ENCODE results near the gene C20orf204.

Gene C20orf204

GRCh38 chr20:64079273-64080012, 43.5 kb downstream of the C20orf204 start, which contains the start of gene RGS19:
Gene RGS19, minus strand, starts transcription at chr20:64079518. Its CDS starts 2,632 bp downstream, at chr20:64076886.
- peaks cover 46% of the 10 kb centered on the region for H3K4me1 ChIP-seq (ENCODE audit: control insufficient read depth, insufficient read depth, low read length, poor library complexity, severe bottlenecking)
- H3K36me3 ChIP-seq (ENCODE audit: control insufficient read depth, insufficient read depth, low read length) = peaks cover 18% of the 10 kb centered on the region
- peak; percentile 57 to 66 (median 63) for DNase-seq
- H3K27me3 ChIP-seq (replicated peaks; ENCODE audit: control insufficient read depth, insufficient read depth, low read length, poor library complexity, severe bottlenecking) = no peaks in the 10 kb centered on the region
- peak within 1 kb of the TSS; percentile 82 for H3K27ac ChIP-seq (ENCODE audit: insufficient read depth, low read length, poor library complexity, severe bottlenecking)
- peak within 1 kb of the TSS; percentile 85 for H3K4me3 ChIP-seq (ENCODE audit: insufficient read depth, low read depth, low read length, poor library complexity, severe bottlenecking)
- no peaks in the 10 kb centered on the region for H3K9me3 ChIP-seq (ENCODE audit: control insufficient read depth, low read length)

- Histone ChIP-seq H3K27me3 (replicated peaks; ENCODE audit: control insufficient read depth, insufficient read depth, low read length, poor library complexity, severe bottlenecking) (no peaks in the 10 kb centered on the region), H3K4me1 (ENCODE audit: control insufficient read depth, insufficient read depth, low read length, poor library complexity, severe bottlenecking) (peaks cover 51% of the 10 kb centered on the region), H3K36me3 (ENCODE audit: control insufficient read depth, insufficient read depth, low read length) (peaks cover 11% of the 10 kb centered on the region), H3K9me3 (ENCODE audit: control insufficient read depth, low read length) (no peaks in the 10 kb centered on the region), H3K4me3 (ENCODE audit: insufficient read depth, low read depth, low read length, poor library complexity, severe bottlenecking) (peak within 1 kb of the TSS; percentile 85), H3K27ac (ENCODE audit: insufficient read depth, low read length, poor library complexity, severe bottlenecking) (peak within 1 kb of the TSS; percentile 82)
- peak; percentile 57 to 65 (median 60) for DNase-seq
These were observed 44.2 kb downstream of the C20orf204 start, which contains the start of gene OPRL1 for GRCh38 chr20:64080013-64080812. Gene OPRL1, plus strand, starts transcription at chr20:64080082. Its CDS starts 12,639 bp downstream, at chr20:64092721.

- H3K36me3 ChIP-seq (ENCODE audit: control insufficient read depth, insufficient read depth, low read length) = peaks cover 4% of the 10 kb centered on the region
- no peaks in the 10 kb centered on the region for H3K9me3 ChIP-seq (ENCODE audit: control insufficient read depth, low read length)
- H3K4me3 ChIP-seq (ENCODE audit: insufficient read depth, low read depth, low read length, poor library complexity, severe bottlenecking) = no peak overlapping the region
- no peak for DNase-seq
- H3K27me3 ChIP-seq (replicated peaks; ENCODE audit: control insufficient read depth, insufficient read depth, low read length, poor library complexity, severe bottlenecking) = no peaks in the 10 kb centered on the region
- H3K4me1 ChIP-seq (ENCODE audit: control insufficient read depth, insufficient read depth, low read length, poor library complexity, severe bottlenecking) = peaks cover 51% of the 10 kb centered on the region
- peak overlapping the region; percentile 82 for H3K27ac ChIP-seq (ENCODE audit: insufficient read depth, low read length, poor library complexity, severe bottlenecking)
These were observed 45.0 kb downstream of the C20orf204 start for GRCh38 chr20:64080813-64081623.

GRCh38 chr20:64081624-64081964, 45.6 kb downstream of the C20orf204 start:
- H3K4me3 ChIP-seq (ENCODE audit: insufficient read depth, low read depth, low read length, poor library complexity, severe bottlenecking) = no peak overlapping the region
- no peak overlapping the region for H3K27ac ChIP-seq (ENCODE audit: insufficient read depth, low read length, poor library complexity, severe bottlenecking)
- DNase-seq = no peak
- H3K9me3 ChIP-seq (ENCODE audit: control insufficient read depth, low read length) = no peaks in the 10 kb centered on the region
- H3K4me1 ChIP-seq (ENCODE audit: control insufficient read depth, insufficient read depth, low read length, poor library complexity, severe bottlenecking) = peaks cover 47% of the 10 kb centered on the region
- no peaks in the 10 kb centered on the region for H3K36me3 ChIP-seq (ENCODE audit: control insufficient read depth, insufficient read depth, low read length)
- no peaks in the 10 kb centered on the region for H3K27me3 ChIP-seq (replicated peaks; ENCODE audit: control insufficient read depth, insufficient read depth, low read length, poor library complexity, severe bottlenecking)

GRCh38 chr20:64082126-64082731, 46.2 kb downstream of the C20orf204 start:
- Histone ChIP-seq H3K9me3 (ENCODE audit: control insufficient read depth, low read length) (no peaks in the 10 kb centered on the region), H3K4me1 (ENCODE audit: control insufficient read depth, insufficient read depth, low read length, poor library complexity, severe bottlenecking) (peaks cover 40% of the 10 kb centered on the region), H3K27me3 (replicated peaks; ENCODE audit: control insufficient read depth, insufficient read depth, low read length, poor library complexity, severe bottlenecking) (no peaks in the 10 kb centered on the region), H3K27ac (ENCODE audit: insufficient read depth, low read length, poor library complexity, severe bottlenecking) (peak overlapping the region; percentile 0), H3K4me3 (ENCODE audit: insufficient read depth, low read depth, low read length, poor library complexity, severe bottlenecking) (no peak overlapping the region), H3K36me3 (ENCODE audit: control insufficient read depth, insufficient read depth, low read length) (no peaks in the 10 kb centered on the region)
- DNase-seq = no peak

- no peak overlapping the region for H3K27ac ChIP-seq (ENCODE audit: insufficient read depth, low read length, poor library complexity, severe bottlenecking)
- no peaks in the 10 kb centered on the region for H3K27me3 ChIP-seq (replicated peaks; ENCODE audit: control insufficient read depth, insufficient read depth, low read length, poor library complexity, severe bottlenecking)
- H3K4me1 ChIP-seq (ENCODE audit: control insufficient read depth, insufficient read depth, low read length, poor library complexity, severe bottlenecking) = peaks cover 36% of the 10 kb centered on the region
- H3K36me3 ChIP-seq (ENCODE audit: control insufficient read depth, insufficient read depth, low read length) = no peaks in the 10 kb centered on the region
- H3K9me3 ChIP-seq (ENCODE audit: control insufficient read depth, low read length) = peaks cover 4% of the 10 kb centered on the region
- DNase-seq = no peak
- H3K4me3 ChIP-seq (ENCODE audit: insufficient read depth, low read depth, low read length, poor library complexity, severe bottlenecking) = peak overlapping the region; percentile 55
These were observed 46.9 kb downstream of the C20orf204 start for GRCh38 chr20:64082820-64083377.

GRCh38 chr20:64083378-64083803, 47.4 kb downstream of the C20orf204 start:
- H3K27me3 ChIP-seq (replicated peaks; ENCODE audit: control insufficient read depth, insufficient read depth, low read length, poor library complexity, severe bottlenecking) = no peaks in the 10 kb centered on the region
- peak overlapping the region; percentile 55 for H3K4me3 ChIP-seq (ENCODE audit: insufficient read depth, low read depth, low read length, poor library complexity, severe bottlenecking)
- peak; percentile 28 to 54 (median 41) for DNase-seq
- H3K36me3 ChIP-seq (ENCODE audit: control insufficient read depth, insufficient read depth, low read length) = no peaks in the 10 kb centered on the region
- H3K4me1 ChIP-seq (ENCODE audit: control insufficient read depth, insufficient read depth, low read length, poor library complexity, severe bottlenecking) = peaks cover 31% of the 10 kb centered on the region
- H3K9me3 ChIP-seq (ENCODE audit: control insufficient read depth, low read length) = peaks cover 5% of the 10 kb centered on the region
- no peak overlapping the region for H3K27ac ChIP-seq (ENCODE audit: insufficient read depth, low read length, poor library complexity, severe bottlenecking)

GRCh38 chr20:64083804-64084684, 48.1 kb downstream of the C20orf204 start, which contains the start of gene LKAAEAR1:
Gene LKAAEAR1, minus strand, starts transcription at chr20:64084398. Its CDS starts 179 bp downstream, at chr20:64084219.
- Histone ChIP-seq H3K27ac (ENCODE audit: insufficient read depth, low read length, poor library complexity, severe bottlenecking) (no peak within 1 kb of the TSS), H3K4me3 (ENCODE audit: insufficient read depth, low read depth, low read length, poor library complexity, severe bottlenecking) (peak within 1 kb of the TSS; percentile 55), H3K36me3 (ENCODE audit: control insufficient read depth, insufficient read depth, low read length) (no peaks in the 10 kb centered on the region), H3K27me3 (replicated peaks; ENCODE audit: control insufficient read depth, insufficient read depth, low read length, poor library complexity, severe bottlenecking) (no peaks in the 10 kb centered on the region), H3K4me1 (ENCODE audit: control insufficient read depth, insufficient read depth, low read length, poor library complexity, severe bottlenecking) (peaks cover 28% of the 10 kb centered on the region), H3K9me3 (ENCODE audit: control insufficient read depth, low read length) (peaks cover 5% of the 10 kb centered on the region)
- no peak for DNase-seq

Measured in effector memory CD4-positive, alpha-beta T cell (primary cell).